CD4-positive, alpha-beta T cell treated with Interleukin-21 for 1 hour (primary cell): ENCODE data around the gene TEX264.
A peak's percentile ranks its signal among the peaks of the same experiment; 100 is the strongest.

Experiments
- DNase-seq: peaks from one replicate; pipeline ENCODE4 v3.0.0-alpha.2; 2020

The TEX264 gene

DNA sequence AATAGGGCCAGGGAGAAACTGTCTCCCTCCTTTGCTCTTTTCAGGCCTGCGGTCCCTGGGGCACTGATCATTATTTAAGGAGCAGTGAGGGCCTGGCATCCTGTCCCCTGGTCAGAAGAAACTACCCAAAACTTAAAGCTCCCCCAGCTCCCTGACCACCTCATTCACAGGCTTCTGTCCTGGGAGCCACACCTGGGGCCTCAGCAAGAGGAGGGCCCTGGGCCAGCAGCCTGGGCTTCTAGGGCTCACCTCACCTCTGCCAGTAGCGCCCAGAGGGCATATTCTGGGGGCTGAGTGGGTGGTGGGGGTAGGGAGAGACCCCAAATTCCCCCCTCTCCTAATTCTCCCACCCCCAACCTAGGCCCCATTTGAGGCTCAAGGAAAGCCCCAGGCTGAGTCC, 31.1 kb downstream of the TEX264 start:
- DNase-seq = no peak

DNA sequence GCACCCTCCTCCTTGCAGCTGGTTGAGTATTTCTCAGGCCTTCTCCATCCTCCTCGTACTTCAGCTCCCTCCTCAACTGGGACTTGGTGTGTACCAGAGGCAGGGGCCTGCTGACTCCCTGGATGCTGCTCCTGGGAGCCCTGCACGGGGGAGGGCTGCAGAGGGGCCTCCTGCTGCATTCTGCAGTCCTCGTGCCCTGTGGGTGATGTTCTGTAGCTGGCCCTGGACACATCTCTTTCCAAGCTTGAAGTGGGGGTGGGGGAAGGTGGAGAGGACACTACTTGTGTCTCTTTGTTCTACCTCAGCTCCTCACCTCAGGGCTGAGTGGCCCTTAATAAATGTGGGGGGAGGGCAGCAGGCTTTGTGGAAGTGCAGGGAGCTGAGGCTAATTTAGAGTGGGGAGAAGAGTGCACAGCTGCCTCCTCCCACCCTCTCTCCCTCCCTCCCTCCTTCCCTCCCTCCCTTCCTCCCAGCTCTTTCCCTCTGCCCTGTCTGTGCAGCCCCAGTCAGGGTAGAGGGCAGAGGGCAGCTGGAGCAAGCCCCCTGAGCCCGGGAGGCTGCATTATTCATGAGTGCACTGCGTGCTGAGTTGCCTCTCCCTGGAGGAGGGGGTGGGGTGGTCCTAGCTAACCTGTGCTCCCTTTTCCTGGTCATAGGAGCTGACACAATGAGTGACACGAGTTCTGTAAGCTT, 32.2 kb downstream of the TEX264 start:
- DNase-seq = no peak

DNA sequence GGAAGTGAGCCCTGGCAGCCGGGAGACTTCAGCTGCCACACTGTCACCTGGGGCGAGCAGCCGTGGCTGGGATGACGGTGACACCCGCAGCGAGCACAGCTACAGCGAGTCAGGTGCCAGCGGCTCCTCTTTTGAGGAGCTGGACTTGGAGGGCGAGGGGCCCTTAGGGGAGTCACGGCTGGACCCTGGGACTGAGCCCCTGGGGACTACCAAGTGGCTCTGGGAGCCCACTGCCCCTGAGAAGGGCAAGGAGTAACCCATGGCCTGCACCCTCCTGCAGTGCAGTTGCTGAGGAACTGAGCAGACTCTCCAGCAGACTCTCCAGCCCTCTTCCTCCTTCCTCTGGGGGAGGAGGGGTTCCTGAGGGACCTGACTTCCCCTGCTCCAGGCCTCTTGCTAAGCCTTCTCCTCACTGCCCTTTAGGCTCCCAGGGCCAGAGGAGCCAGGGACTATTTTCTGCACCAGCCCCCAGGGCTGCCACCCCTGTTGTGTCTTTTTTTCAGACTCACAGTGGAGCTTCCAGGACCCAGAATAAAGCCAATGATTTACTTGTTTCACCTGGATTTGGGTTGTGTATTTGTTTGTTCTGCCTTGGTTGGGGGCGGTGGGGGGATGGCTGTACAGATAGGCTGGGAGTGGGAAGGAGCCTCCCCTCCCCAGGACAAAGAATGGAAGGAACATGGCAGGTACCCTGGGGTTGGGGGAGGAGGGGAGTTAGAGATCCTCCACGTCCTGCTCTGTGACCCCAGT, 32.9 kb downstream of the TEX264 start:
- no peak for DNase-seq

DNA sequence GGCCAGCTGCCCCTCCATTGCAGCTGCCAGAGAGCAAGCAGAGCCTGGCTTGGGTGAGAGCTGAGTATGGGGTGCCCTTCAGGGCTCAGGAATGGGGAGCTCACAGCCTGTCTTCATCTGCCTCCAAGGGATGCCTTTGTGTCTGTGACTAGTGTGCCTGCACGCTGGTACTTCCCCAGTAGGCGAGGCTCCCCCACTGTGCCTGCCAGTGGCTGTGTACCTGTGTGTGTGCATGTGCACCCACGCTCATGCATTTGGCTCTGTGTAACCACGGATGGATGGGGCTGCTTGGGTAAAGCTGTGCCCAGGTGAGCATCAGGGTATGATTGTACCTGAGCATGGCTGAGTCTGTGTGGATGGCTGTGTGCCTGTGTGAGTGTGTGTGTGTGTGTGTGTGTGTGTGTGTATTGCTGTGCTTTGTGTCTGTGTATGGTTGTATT, 33.5 kb downstream of the TEX264 start:
- DNase-seq = no peak

DNA sequence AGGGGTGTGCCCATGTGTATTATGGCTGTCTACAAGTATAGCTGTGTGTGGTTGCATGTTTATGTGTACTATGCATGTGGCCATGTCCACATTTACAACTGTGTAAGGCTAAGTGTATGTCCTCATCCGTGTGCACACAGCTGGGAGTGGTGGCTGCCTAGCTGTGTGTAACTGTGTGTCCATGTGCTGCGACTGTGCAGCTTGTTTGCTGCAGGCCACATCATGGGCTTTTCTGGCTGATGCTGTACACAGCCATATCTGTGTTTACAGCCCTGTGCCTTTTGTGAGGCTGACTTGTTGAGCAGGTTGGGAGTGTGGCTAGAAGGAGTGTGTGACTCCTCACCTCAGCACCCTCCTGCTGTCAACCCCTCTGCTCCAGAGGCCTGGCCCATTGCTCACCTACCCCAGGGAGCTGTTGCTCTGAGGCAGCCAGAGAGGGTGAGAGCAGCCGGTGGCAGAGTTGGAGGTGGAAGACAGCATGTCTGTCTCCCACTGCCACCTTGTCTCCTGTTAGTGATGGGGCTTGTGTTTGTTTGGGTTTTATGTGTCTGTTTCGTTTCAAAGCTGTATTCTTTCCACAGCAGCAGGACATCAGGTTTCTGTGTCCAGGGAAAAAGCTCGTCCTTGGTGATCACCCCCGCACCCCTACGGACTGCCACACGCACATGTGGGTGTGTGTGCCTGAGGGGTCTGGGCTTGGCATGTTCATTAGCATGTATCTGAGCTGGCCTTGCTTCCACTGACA, 34.4 kb downstream of the TEX264 start:
- DNase-seq = no peak

DNA sequence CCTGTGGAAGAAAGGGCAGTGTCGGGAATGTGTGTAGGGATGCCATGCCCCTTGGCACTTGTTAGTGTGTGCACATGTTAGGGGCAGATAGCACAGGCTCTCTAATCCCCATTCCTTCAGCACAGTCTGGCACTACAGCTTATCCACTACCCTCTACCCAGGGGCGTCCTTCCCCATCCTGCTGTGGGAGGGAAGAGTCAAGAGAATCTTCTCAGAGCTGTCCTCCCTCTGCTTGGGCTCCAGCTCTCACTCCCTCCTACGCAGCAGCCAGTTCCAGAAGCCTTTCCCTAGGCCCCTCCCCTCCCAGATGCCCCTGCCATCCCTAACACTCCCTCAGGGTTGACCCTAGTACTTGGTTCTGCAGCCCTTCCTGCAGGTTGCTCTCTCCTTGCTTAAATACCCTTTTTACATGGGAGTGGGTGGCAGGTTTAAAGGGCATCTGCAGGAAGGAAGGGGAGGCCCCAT, 35.0 kb downstream of the TEX264 start:
- no peak for DNase-seq

DNA sequence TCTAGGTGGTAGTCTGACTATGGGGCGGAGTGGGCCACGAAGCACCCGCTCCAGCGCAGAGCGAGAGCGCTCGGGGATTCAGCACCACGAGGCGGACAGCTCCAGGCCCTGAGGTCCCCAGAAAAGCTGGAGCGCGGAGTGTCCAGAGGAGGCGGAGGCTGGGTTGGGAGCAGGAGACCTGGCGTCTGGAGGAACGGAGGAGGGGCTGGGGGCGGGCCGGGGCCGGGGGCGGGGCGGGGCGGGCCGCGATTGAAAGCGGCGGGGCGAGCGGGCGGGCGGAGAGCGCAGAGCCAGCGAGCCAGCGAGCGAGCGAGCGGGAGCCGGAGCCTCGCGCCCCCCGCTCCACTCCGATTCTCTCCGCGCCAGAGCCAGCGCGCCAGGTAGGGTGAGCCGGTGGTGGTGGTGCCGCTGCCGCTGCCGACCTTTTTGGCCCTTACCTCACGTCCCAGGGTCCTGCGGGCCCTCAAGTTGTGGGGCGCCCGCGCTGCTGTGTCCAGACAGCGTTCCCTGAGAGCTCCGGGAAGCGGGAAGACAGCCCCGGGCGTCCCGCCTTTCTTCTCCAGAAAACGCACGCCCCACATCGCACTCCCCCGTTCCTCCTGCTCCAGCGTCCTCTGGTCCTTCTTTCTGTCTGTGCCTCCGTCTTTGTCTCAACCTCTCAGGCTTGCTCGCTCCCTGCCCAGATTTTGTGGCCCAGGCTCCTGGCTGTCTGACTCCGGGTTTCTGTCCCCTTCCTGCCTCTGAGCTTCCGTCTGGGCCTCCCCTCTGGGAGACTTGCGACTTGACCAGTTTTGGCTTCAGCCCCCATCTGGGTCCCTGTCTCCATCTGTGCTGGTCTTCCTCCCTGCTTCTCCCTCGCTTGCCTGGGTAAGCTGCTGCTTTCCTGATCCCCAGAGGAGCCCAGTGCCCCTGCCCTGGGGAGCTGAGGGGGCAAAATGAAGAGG, 36.0 kb downstream of the TEX264 start, which contains the start of gene GRM2:
Gene GRM2, plus strand, starts transcription at position 281 of the 944 bp plus-strand sequence. CDS start 1,916 bp downstream, outside the sequence.
- peak; percentile 11 for DNase-seq

DNA sequence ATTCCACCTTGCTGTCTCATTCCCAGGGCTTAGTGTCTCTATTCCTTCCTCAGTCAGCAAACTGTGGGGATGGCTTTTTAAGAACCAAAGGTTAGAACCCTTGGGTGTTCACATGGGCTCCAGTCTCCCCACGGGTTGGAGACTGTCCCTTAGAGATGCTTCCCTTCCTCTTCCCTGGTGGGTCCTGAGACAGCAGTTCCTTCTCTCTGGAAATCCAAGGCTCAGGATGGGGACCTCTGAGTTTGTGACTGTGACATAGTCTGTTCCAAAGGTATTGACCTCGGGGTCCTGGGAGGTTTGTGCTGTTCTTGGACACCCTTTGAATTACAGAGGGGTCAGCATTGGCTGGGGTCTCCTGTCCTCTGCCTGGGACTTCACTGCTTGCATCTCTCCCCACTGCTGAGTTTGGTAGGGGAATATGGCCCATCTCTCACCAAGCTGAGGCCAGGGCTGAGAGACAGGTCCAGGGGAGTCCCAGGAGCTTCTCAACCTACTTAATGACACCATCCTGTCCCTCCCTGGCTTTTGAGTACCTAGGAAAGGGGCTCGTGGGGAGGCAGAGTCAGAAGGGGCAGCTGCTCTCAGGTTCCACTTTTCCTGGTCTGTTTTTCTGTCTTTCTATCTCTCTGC, 37.3 kb downstream of the TEX264 start:
- no peak for DNase-seq

DNA sequence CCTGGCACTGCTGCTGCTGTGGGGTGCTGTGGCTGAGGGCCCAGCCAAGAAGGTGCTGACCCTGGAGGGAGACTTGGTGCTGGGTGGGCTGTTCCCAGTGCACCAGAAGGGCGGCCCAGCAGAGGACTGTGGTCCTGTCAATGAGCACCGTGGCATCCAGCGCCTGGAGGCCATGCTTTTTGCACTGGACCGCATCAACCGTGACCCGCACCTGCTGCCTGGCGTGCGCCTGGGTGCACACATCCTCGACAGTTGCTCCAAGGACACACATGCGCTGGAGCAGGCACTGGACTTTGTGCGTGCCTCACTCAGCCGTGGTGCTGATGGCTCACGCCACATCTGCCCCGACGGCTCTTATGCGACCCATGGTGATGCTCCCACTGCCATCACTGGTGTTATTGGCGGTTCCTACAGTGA, 38.0 kb downstream of the TEX264 start:
- DNase-seq = no peak

DNA sequence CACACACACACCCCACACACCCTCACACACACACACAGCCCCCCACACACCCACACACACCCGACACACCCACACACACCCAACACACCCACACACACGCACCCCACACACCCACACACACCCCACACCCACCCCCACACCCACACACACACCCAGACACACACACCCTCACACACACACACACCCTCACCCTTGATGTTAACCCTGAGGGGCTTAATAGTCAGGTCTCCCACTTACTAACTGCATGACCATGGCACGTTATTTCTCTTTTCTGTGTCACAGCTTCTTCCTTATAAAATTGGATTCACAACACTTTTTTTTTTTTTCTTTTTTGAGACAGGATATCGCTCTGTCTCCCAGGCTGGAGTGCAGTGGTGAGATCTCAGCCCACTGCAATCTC, 38.6 kb downstream of the TEX264 start:
- DNase-seq = no peak

DNA sequence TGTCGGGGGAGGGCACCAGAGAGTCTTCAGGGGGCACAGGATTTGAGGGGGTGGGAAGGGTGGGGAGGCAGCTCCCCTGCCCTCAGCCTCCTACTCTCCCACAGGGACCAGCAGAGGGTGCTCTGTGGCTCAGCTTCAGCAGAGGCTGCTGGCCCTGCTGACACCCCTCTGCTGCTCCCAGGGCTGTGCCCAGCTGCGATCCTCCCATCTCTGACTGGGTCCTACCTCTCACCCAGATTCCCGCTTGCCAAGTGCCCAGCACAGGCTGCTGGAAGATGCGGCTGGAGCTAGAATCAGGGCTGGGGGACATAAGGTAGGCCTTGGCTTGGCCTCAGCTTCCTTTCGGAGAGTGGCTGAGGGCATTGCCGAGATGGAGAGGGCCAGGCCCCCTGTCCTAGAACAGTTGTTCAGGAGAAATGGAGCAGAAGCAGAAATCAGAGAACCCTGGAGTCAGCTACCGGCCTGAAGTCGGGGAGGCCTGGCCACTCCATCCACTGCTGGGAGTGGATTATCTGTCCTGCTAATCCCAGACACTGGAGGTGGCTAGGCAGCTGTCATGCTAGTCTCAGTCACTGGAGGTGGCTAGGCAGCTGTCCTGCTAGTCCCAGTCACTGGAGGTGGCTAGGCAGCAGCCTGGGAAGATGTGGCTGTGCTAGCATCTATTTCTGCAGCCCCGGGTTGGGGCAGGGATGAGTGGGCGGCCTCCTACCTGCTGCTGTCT, 39.7 kb downstream of the TEX264 start:
- no peak for DNase-seq

DNA sequence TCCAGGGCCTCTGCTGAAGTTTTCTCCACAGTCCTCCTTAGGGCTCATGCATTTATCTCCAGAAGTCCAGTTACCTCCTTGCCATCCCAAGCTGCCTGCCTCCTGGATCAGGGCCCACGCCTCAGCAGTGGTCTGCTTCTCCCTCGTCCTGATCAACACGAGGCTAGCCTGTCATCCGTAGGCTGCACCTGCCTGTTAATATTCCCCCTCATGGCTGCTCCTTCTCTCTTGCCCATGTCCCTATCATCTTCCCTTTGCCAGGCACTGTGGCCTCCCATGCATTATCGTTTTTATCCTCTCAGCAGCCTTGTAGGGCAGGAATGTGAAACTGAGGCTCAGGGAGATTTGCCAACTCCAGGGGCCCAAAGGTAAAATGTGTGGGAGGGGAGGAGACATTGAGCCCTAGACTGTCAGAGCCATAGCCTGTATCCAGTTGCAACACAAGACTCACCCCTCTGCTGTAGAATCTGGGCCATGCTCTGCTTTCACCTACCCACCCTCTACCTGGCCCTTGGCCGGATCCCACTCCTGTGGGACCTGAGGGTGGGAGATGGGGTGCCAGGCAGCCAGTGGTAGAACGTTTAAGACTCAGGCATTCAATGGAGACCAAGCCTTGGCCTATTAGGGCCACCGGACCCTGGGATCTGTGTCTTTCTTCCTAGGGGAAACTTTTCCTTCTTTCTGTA, 40.4 kb downstream of the TEX264 start:
- no peak for DNase-seq

DNA sequence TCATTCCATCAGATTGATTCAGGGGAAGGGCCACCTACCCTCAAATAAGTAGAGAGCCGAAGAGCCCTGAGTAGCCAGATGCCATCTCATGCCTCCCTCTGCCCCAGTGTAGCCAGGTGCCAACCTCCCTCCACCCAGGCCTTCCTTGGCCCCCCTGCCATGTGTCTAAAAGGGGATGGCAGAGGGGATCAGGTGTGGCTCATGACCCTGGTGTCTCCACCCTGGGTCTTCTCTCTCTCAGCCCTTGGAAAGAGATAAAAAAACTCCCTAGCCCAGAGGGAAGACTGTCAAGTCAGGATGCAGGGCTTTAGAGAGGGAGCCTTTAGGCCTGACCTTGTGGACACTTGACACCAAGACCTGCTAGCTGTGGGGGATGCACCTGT, 41.0 kb downstream of the TEX264 start:
- no peak for DNase-seq

DNA sequence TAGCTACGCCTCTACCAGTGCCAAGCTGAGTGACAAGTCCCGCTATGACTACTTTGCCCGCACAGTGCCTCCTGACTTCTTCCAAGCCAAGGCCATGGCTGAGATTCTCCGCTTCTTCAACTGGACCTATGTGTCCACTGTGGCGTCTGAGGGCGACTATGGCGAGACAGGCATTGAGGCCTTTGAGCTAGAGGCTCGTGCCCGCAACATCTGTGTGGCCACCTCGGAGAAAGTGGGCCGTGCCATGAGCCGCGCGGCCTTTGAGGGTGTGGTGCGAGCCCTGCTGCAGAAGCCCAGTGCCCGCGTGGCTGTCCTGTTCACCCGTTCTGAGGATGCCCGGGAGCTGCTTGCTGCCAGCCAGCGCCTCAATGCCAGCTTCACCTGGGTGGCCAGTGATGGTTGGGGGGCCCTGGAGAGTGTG, 41.5 kb downstream of the TEX264 start:
- no peak for DNase-seq

DNA sequence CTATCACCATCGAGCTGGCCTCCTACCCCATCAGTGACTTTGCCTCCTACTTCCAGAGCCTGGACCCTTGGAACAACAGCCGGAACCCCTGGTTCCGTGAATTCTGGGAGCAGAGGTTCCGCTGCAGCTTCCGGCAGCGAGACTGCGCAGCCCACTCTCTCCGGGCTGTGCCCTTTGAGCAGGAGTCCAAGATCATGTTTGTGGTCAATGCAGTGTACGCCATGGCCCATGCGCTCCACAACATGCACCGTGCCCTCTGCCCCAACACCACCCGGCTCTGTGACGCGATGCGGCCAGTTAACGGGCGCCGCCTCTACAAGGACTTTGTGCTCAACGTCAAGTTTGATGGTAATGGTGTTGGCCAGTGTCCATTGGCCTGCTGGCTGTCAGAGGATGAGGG, 41.9 kb downstream of the TEX264 start:
- no peak for DNase-seq

DNA sequence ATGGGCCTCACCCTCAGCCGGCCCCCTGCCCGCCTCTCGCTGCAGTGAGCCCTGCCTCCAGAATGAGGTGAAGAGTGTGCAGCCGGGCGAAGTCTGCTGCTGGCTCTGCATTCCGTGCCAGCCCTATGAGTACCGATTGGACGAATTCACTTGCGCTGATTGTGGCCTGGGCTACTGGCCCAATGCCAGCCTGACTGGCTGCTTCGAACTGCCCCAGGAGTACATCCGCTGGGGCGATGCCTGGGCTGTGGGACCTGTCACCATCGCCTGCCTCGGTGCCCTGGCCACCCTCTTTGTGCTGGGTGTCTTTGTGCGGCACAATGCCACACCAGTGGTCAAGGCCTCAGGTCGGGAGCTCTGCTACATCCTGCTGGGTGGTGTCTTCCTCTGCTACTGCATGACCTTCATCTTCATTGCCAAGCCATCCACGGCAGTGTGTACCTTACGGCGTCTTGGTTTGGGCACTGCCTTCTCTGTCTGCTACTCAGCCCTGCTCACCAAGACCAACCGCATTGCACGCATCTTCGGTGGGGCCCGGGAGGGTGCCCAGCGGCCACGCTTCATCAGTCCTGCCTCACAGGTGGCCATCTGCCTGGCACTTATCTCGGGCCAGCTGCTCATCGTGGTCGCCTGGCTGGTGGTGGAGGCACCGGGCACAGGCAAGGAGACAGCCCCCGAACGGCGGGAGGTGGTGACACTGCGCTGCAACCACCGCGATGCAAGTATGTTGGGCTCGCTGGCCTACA, 44.4 kb downstream of the TEX264 start:
- no peak for DNase-seq

DNA sequence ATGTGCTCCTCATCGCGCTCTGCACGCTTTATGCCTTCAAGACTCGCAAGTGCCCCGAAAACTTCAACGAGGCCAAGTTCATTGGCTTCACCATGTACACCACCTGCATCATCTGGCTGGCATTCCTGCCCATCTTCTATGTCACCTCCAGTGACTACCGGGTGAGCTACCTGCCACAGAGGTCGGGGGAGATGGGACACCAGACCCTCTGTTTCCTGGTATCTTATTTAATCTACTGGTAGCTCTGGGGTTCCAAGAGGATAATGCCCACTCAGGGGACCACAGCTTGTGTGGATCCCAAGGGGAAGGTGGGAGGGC, 44.9 kb downstream of the TEX264 start:
- DNase-seq = no peak

DNA sequence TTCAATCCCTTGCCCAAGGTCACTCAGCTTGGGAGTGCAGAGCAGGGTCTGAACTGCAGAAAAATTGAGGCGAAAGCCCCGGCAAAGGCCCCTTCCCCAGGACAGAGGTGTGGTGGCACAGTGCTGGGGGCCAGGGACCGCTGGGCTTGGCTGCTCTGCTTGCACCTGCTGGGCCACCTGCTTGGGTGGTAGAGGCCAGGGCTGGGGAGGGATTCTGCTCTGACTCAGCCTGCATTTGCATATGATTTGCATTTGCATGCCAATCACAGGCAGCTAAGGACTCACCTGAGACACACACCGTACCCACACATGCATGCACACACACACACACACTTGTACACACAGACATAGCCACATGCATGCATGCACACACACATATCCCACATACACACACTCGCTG, 45.8 kb downstream of the TEX264 start:
- DNase-seq = no peak

DNA sequence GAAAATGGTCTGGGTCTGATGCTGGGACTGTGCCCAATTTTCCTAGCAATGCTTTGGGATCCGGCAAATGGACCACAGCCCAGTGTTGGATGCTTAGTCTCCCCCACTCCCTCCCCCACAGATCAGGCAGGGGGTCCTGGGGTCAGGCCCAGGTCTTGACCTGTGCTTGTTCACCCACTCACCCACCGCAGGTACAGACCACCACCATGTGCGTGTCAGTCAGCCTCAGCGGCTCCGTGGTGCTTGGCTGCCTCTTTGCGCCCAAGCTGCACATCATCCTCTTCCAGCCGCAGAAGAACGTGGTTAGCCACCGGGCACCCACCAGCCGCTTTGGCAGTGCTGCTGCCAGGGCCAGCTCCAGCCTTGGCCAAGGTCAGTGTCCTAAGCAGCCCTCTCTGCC, 46.4 kb downstream of the TEX264 start:
- no peak for DNase-seq

DNA sequence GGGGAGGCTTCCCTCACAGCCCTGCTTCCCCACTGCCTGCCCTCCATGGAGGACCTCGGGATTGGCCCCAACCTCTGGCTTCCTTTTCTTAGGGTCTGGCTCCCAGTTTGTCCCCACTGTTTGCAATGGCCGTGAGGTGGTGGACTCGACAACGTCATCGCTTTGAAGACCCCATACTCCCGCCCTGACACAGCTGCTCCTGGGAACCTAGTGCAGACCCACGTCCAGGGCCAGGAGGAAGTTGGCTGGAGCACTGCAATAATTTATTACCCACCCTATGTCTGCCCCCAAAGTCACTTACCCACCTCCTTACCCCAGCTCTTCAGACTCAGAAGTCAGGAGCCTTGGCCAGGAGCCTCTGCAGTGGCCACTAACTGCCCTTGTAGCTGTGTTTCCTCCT, 46.9 kb downstream of the TEX264 start:
- DNase-seq = no peak
